ENCODE results near the gene LDLRAD3. TPM values are rescaled to one million over a fixed set of nuclear protein-coding genes. Genes with fewer than 3 reads are reported as not detected.
A peak's percentile ranks its signal among the peaks of the same experiment; 100 is the strongest.

Gene LDLRAD3
- total RNA-seq, 1 donor from 2014 or later = 35.6 TPM

DNA sequence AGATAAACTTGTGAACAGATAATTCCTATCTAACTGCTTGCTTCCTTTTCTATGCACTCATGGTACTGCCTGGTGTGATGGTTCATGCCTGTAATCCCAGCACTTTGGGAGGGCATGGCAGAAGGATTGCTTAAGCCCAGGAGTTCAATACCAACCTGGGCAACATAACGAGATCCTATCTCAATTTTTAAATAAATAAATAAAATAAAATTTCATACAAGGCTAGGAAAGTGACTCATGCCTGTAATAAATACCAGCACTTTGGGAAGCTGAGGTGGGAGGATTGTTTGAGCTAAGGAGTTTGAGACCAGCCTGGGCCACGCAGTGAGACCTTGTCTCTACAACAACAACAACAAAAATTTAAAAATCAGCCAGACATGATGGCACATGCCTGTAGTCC lies 178.8 kb downstream of the LDLRAD3 start:
- Histone ChIP-seq H3K27me3 (no peaks in the 10 kb centered on the region), H3F3A (ENCODE audit: low read depth) (peaks cover 15% of the 10 kb centered on the region), H3K79me2 (ENCODE audit: low read depth) (peaks cover 46% of the 10 kb centered on the region), H4K20me1 (ENCODE audit: low read depth) (no peaks in the 10 kb centered on the region), H3K4me2 (no peak overlapping the region), H3K9me3 (ENCODE audit: low read depth) (no peaks in the 10 kb centered on the region), H3K27ac (no peak overlapping the region), H3K36me3 (no peaks in the 10 kb centered on the region), H2AFZ (replicated peaks) (no peak overlapping the region), H3K4me1 (peaks cover 28% of the 10 kb centered on the region), H3K9ac (no peak overlapping the region), H3K4me3 (no peak overlapping the region)
- TF ChIP-seq, protein P1, sequence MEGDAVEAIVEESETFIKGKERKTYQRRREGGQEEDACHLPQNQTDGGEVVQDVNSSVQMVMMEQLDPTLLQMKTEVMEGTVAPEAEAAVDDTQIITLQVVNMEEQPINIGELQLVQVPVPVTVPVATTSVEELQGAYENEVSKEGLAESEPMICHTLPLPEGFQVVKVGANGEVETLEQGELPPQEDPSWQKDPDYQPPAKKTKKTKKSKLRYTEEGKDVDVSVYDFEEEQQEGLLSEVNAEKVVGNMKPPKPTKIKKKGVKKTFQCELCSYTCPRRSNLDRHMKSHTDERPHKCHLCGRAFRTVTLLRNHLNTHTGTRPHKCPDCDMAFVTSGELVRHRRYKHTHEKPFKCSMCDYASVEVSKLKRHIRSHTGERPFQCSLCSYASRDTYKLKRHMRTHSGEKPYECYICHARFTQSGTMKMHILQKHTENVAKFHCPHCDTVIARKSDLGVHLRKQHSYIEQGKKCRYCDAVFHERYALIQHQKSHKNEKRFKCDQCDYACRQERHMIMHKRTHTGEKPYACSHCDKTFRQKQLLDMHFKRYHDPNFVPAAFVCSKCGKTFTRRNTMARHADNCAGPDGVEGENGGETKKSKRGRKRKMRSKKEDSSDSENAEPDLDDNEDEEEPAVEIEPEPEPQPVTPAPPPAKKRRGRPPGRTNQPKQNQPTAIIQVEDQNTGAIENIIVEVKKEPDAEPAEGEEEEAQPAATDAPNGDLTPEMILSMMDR (IDR thresholded peaks at IDR 0.05) = no peak
- TF ChIP-seq EZH2 (IDR thresholded peaks at IDR 0.05) (no peak), EZH2phosphoT487 (IDR thresholded peaks at IDR 0.05) (no peak)
- Mint-ChIP-seq H3K36me3 (peaks cover 4% of the 10 kb centered on the region), H3K4me3 (no peak overlapping the region), H3K9me3 (no peaks in the 10 kb centered on the region), H3K27me3 (ENCODE audit: insufficient read depth, low read depth) (no peaks in the 10 kb centered on the region), H3K27ac (no peak overlapping the region), H3K4me1 (peaks cover 49% of the 10 kb centered on the region)
- no peak for DNase-seq (ENCODE audit: low spot score)

DNA sequence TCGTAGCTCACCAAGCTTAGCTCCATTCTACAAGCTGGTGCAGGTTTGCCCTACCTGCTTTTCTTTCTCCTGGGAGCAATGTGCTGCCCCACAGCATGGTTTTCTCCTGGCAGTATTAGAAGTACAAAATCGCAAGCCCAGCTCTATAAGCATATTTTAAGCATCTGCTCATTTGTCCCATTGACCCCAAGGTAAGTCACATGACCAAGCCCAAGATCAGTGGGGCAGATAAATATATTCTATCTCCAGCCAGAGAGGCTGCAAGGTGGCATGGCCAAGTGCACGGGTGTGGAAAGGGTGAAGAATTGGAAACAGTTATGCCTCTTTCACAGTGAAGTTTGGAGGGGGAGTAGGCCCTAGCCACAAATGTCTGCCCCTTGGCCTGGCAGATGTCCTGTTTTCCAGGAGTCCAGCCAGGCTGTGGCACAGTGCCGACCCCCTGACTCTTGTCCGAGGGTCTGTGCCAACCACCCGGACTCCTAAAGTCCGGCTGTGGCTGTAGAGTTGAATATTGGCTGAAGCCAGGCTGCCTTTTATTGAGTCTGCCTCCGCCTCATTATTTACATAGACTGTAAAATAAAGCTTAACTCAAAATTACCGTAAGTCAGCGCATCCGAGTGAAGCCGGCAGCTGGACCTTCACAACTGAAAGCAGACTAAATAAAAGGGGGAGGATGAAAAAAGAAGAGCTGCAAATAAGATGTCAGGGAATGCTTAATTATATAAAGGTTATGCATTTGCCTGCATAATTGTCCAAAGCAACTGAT lies 179.7 kb downstream of the LDLRAD3 start:
- Histone ChIP-seq H3K4me2 (no peak overlapping the region), H3K27me3 (no peaks in the 10 kb centered on the region), H3K4me3 (no peak overlapping the region), H3K9me3 (ENCODE audit: low read depth) (no peaks in the 10 kb centered on the region), H3K4me1 (peaks cover 28% of the 10 kb centered on the region), H3K27ac (no peak overlapping the region), H2AFZ (replicated peaks) (no peak overlapping the region), H3K36me3 (no peaks in the 10 kb centered on the region), H3K9ac (no peak overlapping the region), H3K79me2 (ENCODE audit: low read depth) (peaks cover 52% of the 10 kb centered on the region), H4K20me1 (ENCODE audit: low read depth) (no peaks in the 10 kb centered on the region), H3F3A (ENCODE audit: low read depth) (peaks cover 16% of the 10 kb centered on the region)
- Mint-ChIP-seq H3K36me3 (peaks cover 2% of the 10 kb centered on the region), H3K9me3 (no peaks in the 10 kb centered on the region), H3K4me3 (no peak overlapping the region), H3K4me1 (peaks cover 52% of the 10 kb centered on the region), H3K27me3 (ENCODE audit: insufficient read depth, low read depth) (no peaks in the 10 kb centered on the region), H3K27ac (no peak overlapping the region)
- TF ChIP-seq EZH2 (IDR thresholded peaks at IDR 0.05) (no peak), EZH2phosphoT487 (IDR thresholded peaks at IDR 0.05) (no peak)
- TF ChIP-seq, protein P1 (IDR thresholded peaks at IDR 0.05) = no peak
- DNase-seq (ENCODE audit: low spot score) = no peak

DNA sequence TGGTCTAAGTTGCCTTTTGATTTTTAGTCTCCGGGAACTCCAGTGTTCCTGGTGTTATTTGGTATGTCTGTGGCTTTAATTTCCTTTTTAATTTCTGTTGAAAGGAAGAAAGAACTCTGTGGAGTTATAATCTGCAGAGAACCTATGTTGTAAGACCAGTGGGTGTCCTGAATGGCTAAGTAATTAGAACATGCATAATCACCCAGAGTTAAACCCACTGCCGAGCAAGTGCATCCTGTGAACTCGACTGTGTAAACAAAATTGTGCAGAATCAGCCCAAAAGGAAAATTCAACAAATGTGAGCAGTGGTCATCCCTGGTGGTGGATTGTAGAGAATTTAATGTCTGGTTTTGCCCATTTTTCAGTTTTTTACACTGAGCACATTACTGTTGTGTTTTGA lies 182.8 kb downstream of the LDLRAD3 start:
- Mint-ChIP-seq H3K9me3 (no peaks in the 10 kb centered on the region), H3K27me3 (ENCODE audit: insufficient read depth, low read depth) (peaks cover 3% of the 10 kb centered on the region), H3K36me3 (no peaks in the 10 kb centered on the region), H3K4me1 (peaks cover 37% of the 10 kb centered on the region), H3K4me3 (no peak overlapping the region), H3K27ac (no peak overlapping the region)
- Histone ChIP-seq H3K4me2 (peak overlapping the region; percentile 35), H4K20me1 (ENCODE audit: low read depth) (no peaks in the 10 kb centered on the region), H3K4me3 (no peak overlapping the region), H3K4me1 (peaks cover 23% of the 10 kb centered on the region), H2AFZ (replicated peaks) (no peak overlapping the region), H3K79me2 (ENCODE audit: low read depth) (peaks cover 32% of the 10 kb centered on the region), H3K36me3 (no peaks in the 10 kb centered on the region), H3F3A (ENCODE audit: low read depth) (peaks cover 33% of the 10 kb centered on the region), H3K9ac (no peak overlapping the region), H3K27me3 (no peaks in the 10 kb centered on the region), H3K9me3 (ENCODE audit: low read depth) (no peaks in the 10 kb centered on the region), H3K27ac (peak overlapping the region; percentile 71)
- no peak for DNase-seq (ENCODE audit: low spot score)
- TF ChIP-seq, protein P1 (IDR thresholded peaks at IDR 0.05) = no peak
- no peak for TF ChIP-seq EZH2phosphoT487 (IDR thresholded peaks at IDR 0.05)
- TF ChIP-seq EZH2 (IDR thresholded peaks at IDR 0.05) = no peak
